ENCODE data around the gene HOXC9. TPM values are rescaled to one million over a fixed set of nuclear protein-coding genes. Genes with fewer than 3 reads are reported as not detected.

The HOXC9 gene
- total RNA-seq, 4 donors from 2014 or later, result 1.5 to 7.8 (median 1.7) TPM; not detected in 1

- Histone ChIP-seq H3K9me3 (no peaks in the 10 kb centered on the region), H3K27ac (peak overlapping the region; percentile 84), H3K4me3 (peak overlapping the region in 1 of 2 donors; percentile 49), H3K27me3 (peaks cover 0 to 13% of the 10 kb centered on the region in 2 donors), H3K4me1 (no peaks in the 10 kb centered on the region), H3K36me3 (no peaks in the 10 kb centered on the region)
- TF ChIP-seq POLR2A (IDR thresholded peaks at IDR 0.05) (no peak), CTCF (IDR thresholded peaks at IDR 0.05) (no peak)
- DNase-seq, result no peak
- intact Hi-C loops (cut with DNase I; ENCODE audit: low total_unique reads), result no loop called here
Observed at GRCh38 chr12:54019924-54020590, 20.1 kb downstream of the HOXC9 start.

- intact Hi-C loops (cut with DNase I; ENCODE audit: low total_unique reads), result no loop called here
- no peak for DNase-seq
- Histone ChIP-seq H3K36me3 (no peaks in the 10 kb centered on the region), H3K27ac (no peak overlapping the region), H3K27me3 (peaks cover 0 to 14% of the 10 kb centered on the region in 2 donors), H3K9me3 (no peaks in the 10 kb centered on the region), H3K4me3 (peak overlapping the region in 1 of 2 donors; percentile 49), H3K4me1 (no peaks in the 10 kb centered on the region)
- TF ChIP-seq POLR2A (IDR thresholded peaks at IDR 0.05) (no peak), CTCF (IDR thresholded peaks at IDR 0.05) (no peak)
Observed at GRCh38 chr12:54020591-54021405, 20.8 kb downstream of the HOXC9 start.

- TF ChIP-seq CTCF (IDR thresholded peaks at IDR 0.05), result no peak
- TF ChIP-seq POLR2A (IDR thresholded peaks at IDR 0.05), result no peak
- H3K27me3 ChIP-seq, result peaks cover 0 to 15% of the 10 kb centered on the region in 2 donors
- peak overlapping the region in 1 of 2 donors; percentile 49 for H3K4me3 ChIP-seq
- H3K36me3 ChIP-seq, result no peaks in the 10 kb centered on the region
- no peak overlapping the region for H3K27ac ChIP-seq
- H3K9me3 ChIP-seq, result no peaks in the 10 kb centered on the region
- intact Hi-C loops (cut with DNase I; ENCODE audit: low total_unique reads), result no loop called here
- H3K4me1 ChIP-seq, result no peaks in the 10 kb centered on the region
- DNase-seq, result no peak
Observed at GRCh38 chr12:54021432-54022013, 21.6 kb downstream of the HOXC9 start.

GRCh38 chr12:54022960-54023884, 23.3 kb downstream of the HOXC9 start:
- TF ChIP-seq CTCF (IDR thresholded peaks at IDR 0.05), result no peak
- TF ChIP-seq POLR2A (IDR thresholded peaks at IDR 0.05), result no peak
- Histone ChIP-seq H3K4me1 (no peaks in the 10 kb centered on the region), H3K27ac (no peak overlapping the region), H3K36me3 (no peaks in the 10 kb centered on the region), H3K4me3 (no peak overlapping the region), H3K9me3 (no peaks in the 10 kb centered on the region), H3K27me3 (peaks cover 0 to 25% of the 10 kb centered on the region in 2 donors)
- no peak for DNase-seq
- intact Hi-C loops (cut with DNase I; ENCODE audit: low total_unique reads), result no loop called here
